Measurements from ENCODE around the gene SMARCC2.
"Not testable (repeated sequence)": the region's sequence is repeated elsewhere in the genome, so short reads cannot be mapped to it uniquely, and the experiment has no call there.

Gene SMARCC2

GRCh38 chr12:56204275-56204674 is 15.0 kb upstream of the SMARCC2 start:
- no peak for DNase-seq (ENCODE audit: low spot score in 2 of 2)
- H3K27ac Mint-ChIP-seq (ENCODE audit: low read depth): peak overlapping the region; percentile 2
- H3K4me1 Mint-ChIP-seq: no peaks in the 10 kb centered on the region
- H3K36me3 Mint-ChIP-seq (ENCODE audit: insufficient read depth): peaks cover 23% of the 10 kb centered on the region
- no peaks in the 10 kb centered on the region for H3K27me3 Mint-ChIP-seq
- no peak for ATAC-seq (replicated peaks; ENCODE audit: extremely low read depth, poor library complexity, severe bottlenecking)
- H3K9me3 Mint-ChIP-seq: no peaks in the 10 kb centered on the region
- no peak overlapping the region for H3K4me3 Mint-ChIP-seq

- ATAC-seq (replicated peaks; ENCODE audit: extremely low read depth, poor library complexity, severe bottlenecking): no peak
- H3K27ac Mint-ChIP-seq (ENCODE audit: low read depth): no peak overlapping the region
- H3K36me3 Mint-ChIP-seq (ENCODE audit: insufficient read depth): peaks cover 14% of the 10 kb centered on the region
- H3K4me3 Mint-ChIP-seq: no peak overlapping the region
- H3K4me1 Mint-ChIP-seq: no peaks in the 10 kb centered on the region
- DNase-seq (ENCODE audit: low spot score in 2 of 2): no peak
- H3K27me3 Mint-ChIP-seq: no peaks in the 10 kb centered on the region
- no peaks in the 10 kb centered on the region for H3K9me3 Mint-ChIP-seq
These were observed 13.6 kb upstream of the SMARCC2 start for GRCh38 chr12:56202838-56203237.

- peaks cover 9% of the 10 kb centered on the region for H3K36me3 Mint-ChIP-seq (ENCODE audit: insufficient read depth)
- ATAC-seq (replicated peaks; ENCODE audit: extremely low read depth, poor library complexity, severe bottlenecking) (no peak), DNase-seq (ENCODE audit: low spot score in 2 of 2) (no peak)
These were observed 13.1 kb upstream of the SMARCC2 start for GRCh38 chr12:56202366-56202765.

GRCh38 chr12:56198836-56199235 is 9.6 kb upstream of the SMARCC2 start:
- ATAC-seq (replicated peaks; ENCODE audit: extremely low read depth, poor library complexity, severe bottlenecking) (no peak), DNase-seq (ENCODE audit: low spot score in 2 of 2) (no peak)
- Mint-ChIP-seq H3K9me3 (no peaks in the 10 kb centered on the region), H3K27ac (ENCODE audit: low read depth) (no peak overlapping the region), H3K4me1 (peaks cover 4% of the 10 kb centered on the region), H3K36me3 (ENCODE audit: insufficient read depth) (peaks cover 3% of the 10 kb centered on the region), H3K27me3 (no peaks in the 10 kb centered on the region), H3K4me3 (no peak overlapping the region)

More at GRCh38 chr12:56202366-56202765, 13.1 kb upstream of the SMARCC2 start:
- no peak overlapping the region for H3K4me3 Mint-ChIP-seq
- H3K9me3 Mint-ChIP-seq: no peaks in the 10 kb centered on the region
- no peaks in the 10 kb centered on the region for H3K4me1 Mint-ChIP-seq
- H3K27me3 Mint-ChIP-seq: no peaks in the 10 kb centered on the region
- H3K27ac Mint-ChIP-seq (ENCODE audit: low read depth): peak overlapping the region; percentile 13

GRCh38 chr12:56197921-56198635 is 8.8 kb upstream of the SMARCC2 start:
- Mint-ChIP-seq H3K27ac (ENCODE audit: low read depth) (no peak overlapping the region), H3K4me3 (no peak overlapping the region), H3K27me3 (no peaks in the 10 kb centered on the region), H3K36me3 (ENCODE audit: insufficient read depth) (peaks cover 3% of the 10 kb centered on the region), H3K9me3 (no peaks in the 10 kb centered on the region), H3K4me1 (peaks cover 10% of the 10 kb centered on the region)
- DNase-seq (ENCODE audit: low spot score in 2 of 2) (no peak), ATAC-seq (replicated peaks; ENCODE audit: extremely low read depth, poor library complexity, severe bottlenecking) (no peak)

- ATAC-seq (replicated peaks; ENCODE audit: extremely low read depth, poor library complexity, severe bottlenecking); H3K9me3 Mint-ChIP-seq; DNase-seq (ENCODE audit: low spot score in 2 of 2); H3K36me3 Mint-ChIP-seq (ENCODE audit: insufficient read depth); H3K27ac Mint-ChIP-seq (ENCODE audit: low read depth); H3K27me3 Mint-ChIP-seq; H3K4me3 Mint-ChIP-seq: not testable (repeated sequence)
- H3K4me1 Mint-ChIP-seq: peaks cover 17% of the 10 kb centered on the region
These were observed 7.7 kb upstream of the SMARCC2 start for GRCh38 chr12:56196818-56197550.

GRCh38 chr12:56193025-56193578 is 3.8 kb upstream of the SMARCC2 start:
- peak; percentile 37 to 64 for DNase-seq (ENCODE audit: low spot score in 2 of 2)
- Mint-ChIP-seq H3K4me1 (peaks cover 37% of the 10 kb centered on the region), H3K36me3 (ENCODE audit: insufficient read depth) (peaks cover 22% of the 10 kb centered on the region), H3K4me3 (no peak overlapping the region), H3K9me3 (no peaks in the 10 kb centered on the region), H3K27me3 (no peaks in the 10 kb centered on the region), H3K27ac (ENCODE audit: low read depth) (peak overlapping the region; percentile 72)
- no peak for ATAC-seq (replicated peaks; ENCODE audit: extremely low read depth, poor library complexity, severe bottlenecking)

- Mint-ChIP-seq H3K27me3 (no peaks in the 10 kb centered on the region), H3K36me3 (ENCODE audit: insufficient read depth) (peaks cover 26% of the 10 kb centered on the region), H3K27ac (ENCODE audit: low read depth) (peak overlapping the region; percentile 72), H3K4me3 (no peak overlapping the region), H3K9me3 (no peaks in the 10 kb centered on the region), H3K4me1 (peaks cover 42% of the 10 kb centered on the region)
- no peak for ATAC-seq (replicated peaks; ENCODE audit: extremely low read depth, poor library complexity, severe bottlenecking)
- no peak for DNase-seq (ENCODE audit: low spot score in 2 of 2)
These were observed 3.3 kb upstream of the SMARCC2 start for GRCh38 chr12:56192582-56192981.

GRCh38 chr12:56190695-56191155 is 1.4 kb upstream of the SMARCC2 start:
- Mint-ChIP-seq H3K4me1 (peaks cover 48% of the 10 kb centered on the region), H3K36me3 (ENCODE audit: insufficient read depth) (peaks cover 33% of the 10 kb centered on the region), H3K9me3 (no peaks in the 10 kb centered on the region), H3K27me3 (no peaks in the 10 kb centered on the region), H3K27ac (ENCODE audit: low read depth) (peak overlapping the region; percentile 98), H3K4me3 (peak overlapping the region; percentile 89)
- no peak for ATAC-seq (replicated peaks; ENCODE audit: extremely low read depth, poor library complexity, severe bottlenecking)
- no peak for DNase-seq (ENCODE audit: low spot score in 2 of 2)

- ATAC-seq (replicated peaks; ENCODE audit: extremely low read depth, poor library complexity, severe bottlenecking): peak; percentile 21
- no peaks in the 10 kb centered on the region for H3K27me3 Mint-ChIP-seq
These were observed 823 bp upstream of the SMARCC2 start for GRCh38 chr12:56189918-56190694.

GRCh38 chr12:56188778-56189098 is 545 bp downstream of the SMARCC2 start:
- Mint-ChIP-seq H3K9me3 (no peaks in the 10 kb centered on the region), H3K4me3 (peak overlapping the region; percentile 89), H3K27ac (ENCODE audit: low read depth) (peak overlapping the region; percentile 86), H3K4me1 (peaks cover 43% of the 10 kb centered on the region), H3K36me3 (ENCODE audit: insufficient read depth) (peaks cover 48% of the 10 kb centered on the region), H3K27me3 (no peaks in the 10 kb centered on the region)
- DNase-seq (ENCODE audit: low spot score in 2 of 2) (no peak), ATAC-seq (replicated peaks; ENCODE audit: extremely low read depth, poor library complexity, severe bottlenecking) (peak; percentile 5)

More at GRCh38 chr12:56189918-56190694, 823 bp upstream of the SMARCC2 start:
- DNase-seq (ENCODE audit: low spot score in 2 of 2): peak; percentile 61 to 63
- peak overlapping the region; percentile 98 for H3K27ac Mint-ChIP-seq (ENCODE audit: low read depth)
- H3K9me3 Mint-ChIP-seq: no peaks in the 10 kb centered on the region
- H3K4me3 Mint-ChIP-seq: peak overlapping the region; percentile 89
- H3K4me1 Mint-ChIP-seq: peaks cover 48% of the 10 kb centered on the region
- H3K36me3 Mint-ChIP-seq (ENCODE audit: insufficient read depth): peaks cover 36% of the 10 kb centered on the region

- Mint-ChIP-seq H3K4me3 (peak overlapping the region; percentile 89), H3K9me3 (no peaks in the 10 kb centered on the region), H3K27ac (ENCODE audit: low read depth) (peak overlapping the region; percentile 86), H3K36me3 (ENCODE audit: insufficient read depth) (peaks cover 49% of the 10 kb centered on the region), H3K4me1 (peaks cover 39% of the 10 kb centered on the region), H3K27me3 (no peaks in the 10 kb centered on the region)
- DNase-seq (ENCODE audit: low spot score in 2 of 2) (no peak), ATAC-seq (replicated peaks; ENCODE audit: extremely low read depth, poor library complexity, severe bottlenecking) (no peak)
These were observed 1.0 kb downstream of the SMARCC2 start for GRCh38 chr12:56188131-56188777.

All from central memory CD8-positive, alpha-beta T cell (primary cell).